ENCODE data around the gene APOBEC3B.
"Not testable (repeated sequence)": the region's sequence is repeated elsewhere in the genome, so short reads cannot be mapped to it uniquely, and the experiment has no call there.

The APOBEC3B gene

GRCh38 chr22:38943201-38943600 lies 38.9 kb upstream of the APOBEC3B start:
- Histone ChIP-seq H3K27me3 (ENCODE audit: insufficient read depth, low read depth, severe bottlenecking) (no peaks in the 10 kb centered on the region), H3K27ac (no peak overlapping the region), H3K4me3 (ENCODE audit: low read depth, low read length) (no peak overlapping the region), H3K9me3 (ENCODE audit: severe bottlenecking) (no peaks in the 10 kb centered on the region), H3K36me3 (no peaks in the 10 kb centered on the region)
- TF ChIP-seq CTCF (IDR thresholded peaks at IDR 0.05; ENCODE audit: low read depth, low read length): peak; percentile 52
- no peak for DNase-seq

GRCh38 chr22:38943882-38944281 lies 38.3 kb upstream of the APOBEC3B start:
- Histone ChIP-seq H3K27me3 (ENCODE audit: insufficient read depth, low read depth, severe bottlenecking) (no peaks in the 10 kb centered on the region), H3K27ac (no peak overlapping the region)
- DNase-seq: no peak

GRCh38 chr22:38944653-38945052 lies 37.5 kb upstream of the APOBEC3B start:
- H3K4me3 ChIP-seq (ENCODE audit: low read depth, low read length): no peak overlapping the region
- H3K36me3 ChIP-seq: no peaks in the 10 kb centered on the region
- no peak for DNase-seq
- H3K27ac ChIP-seq: no peak overlapping the region
- no peaks in the 10 kb centered on the region for H3K9me3 ChIP-seq (ENCODE audit: severe bottlenecking)
- H3K27me3 ChIP-seq (ENCODE audit: insufficient read depth, low read depth, severe bottlenecking): no peaks in the 10 kb centered on the region
- no peak for TF ChIP-seq CTCF (IDR thresholded peaks at IDR 0.05; ENCODE audit: low read depth, low read length)

More at GRCh38 chr22:38943882-38944281, 38.3 kb upstream of the APOBEC3B start:
- no peak overlapping the region for H3K4me3 ChIP-seq (ENCODE audit: low read depth, low read length)
- no peaks in the 10 kb centered on the region for H3K36me3 ChIP-seq
- TF ChIP-seq CTCF (IDR thresholded peaks at IDR 0.05; ENCODE audit: low read depth, low read length): no peak
- H3K9me3 ChIP-seq (ENCODE audit: severe bottlenecking): no peaks in the 10 kb centered on the region

GRCh38 chr22:38945706-38946338 lies 36.3 kb upstream of the APOBEC3B start:
- not testable (repeated sequence) for H3K36me3 ChIP-seq; H3K27me3 ChIP-seq (ENCODE audit: insufficient read depth, low read depth, severe bottlenecking); H3K4me3 ChIP-seq (ENCODE audit: low read depth, low read length); DNase-seq; H3K9me3 ChIP-seq (ENCODE audit: severe bottlenecking); H3K27ac ChIP-seq

- no peak for DNase-seq
- TF ChIP-seq CTCF (IDR thresholded peaks at IDR 0.05; ENCODE audit: low read depth, low read length): no peak
- Histone ChIP-seq H3K9me3 (ENCODE audit: severe bottlenecking) (no peaks in the 10 kb centered on the region), H3K27me3 (ENCODE audit: insufficient read depth, low read depth, severe bottlenecking) (no peaks in the 10 kb centered on the region), H3K27ac (no peak overlapping the region), H3K36me3 (no peaks in the 10 kb centered on the region), H3K4me3 (ENCODE audit: low read depth, low read length) (no peak overlapping the region)
These were observed 35.4 kb upstream of the APOBEC3B start for GRCh38 chr22:38946771-38947170.

- Histone ChIP-seq H3K27ac (no peak overlapping the region), H3K9me3 (ENCODE audit: severe bottlenecking) (no peaks in the 10 kb centered on the region), H3K36me3 (no peaks in the 10 kb centered on the region), H3K4me3 (ENCODE audit: low read depth, low read length) (no peak overlapping the region), H3K27me3 (ENCODE audit: insufficient read depth, low read depth, severe bottlenecking) (no peaks in the 10 kb centered on the region)
- no peak for TF ChIP-seq CTCF (IDR thresholded peaks at IDR 0.05; ENCODE audit: low read depth, low read length)
- peak; percentile 53 for DNase-seq
These were observed 34.6 kb upstream of the APOBEC3B start for GRCh38 chr22:38947321-38948140.
